H1 (cell line): ENCODE data around the gene C5AR2. TPM values are rescaled to one million over a fixed set of nuclear protein-coding genes. Genes with fewer than 3 reads are reported as not detected.

Experiments
- CTCF ChIA-PET: fragments of 300-600 bp; sonication (Branson Sonifier 250); formaldehyde crosslinking; loops from one replicate; lab custom pipeline; 2021; ENCODE audit not compliant: partially characterized antibody; lab: Charles Lee
- POLR2A ChIA-PET: fragments of 300-600 bp; sonication (Branson Sonifier 250); formaldehyde crosslinking; loops from one replicate; lab custom pipeline; 2021; ENCODE audit warnings: inconsistent platforms; ENCODE audit not compliant: partially characterized antibody; lab: Charles Lee
- DNase-seq, 2 experiments: peaks; one replicate each; pipeline versions ENCODE4 v3.0.0 to v3.0.0-alpha.2; 2010 to 2022; ENCODE audit warnings: low spot score in 2 of 2, low read depth in 1 of 2, mixed read lengths in 1 of 2
- FAIRE-seq: peaks from 2 replicates; lab custom pipeline; 2011; peaks lifted over from hg19 to GRCh38; lab: Jason Lieb, UNC
- H2AFZ ChIP-seq: 2 replicates; pipeline ENCODE4 v1.8.1; 2012; ENCODE audit warnings: low read length, inconsistent platforms
- H2AK5ac ChIP-seq: 2 replicates; pipeline ENCODE4 v1.6.1; 2013; ENCODE audit warnings: low read depth, low read length
- H2BK120ac ChIP-seq: replicated peaks from 2 replicates; pipeline ENCODE3; 2013; ENCODE audit warnings: low read depth, low read length, inconsistent platforms
- H2BK12ac ChIP-seq: 2 replicates; pipeline ENCODE4 v1.6.1; 2013; ENCODE audit warnings: low read depth, low read length
- H2BK15ac ChIP-seq: 2 replicates; pipeline ENCODE4 v1.6.1; 2013; ENCODE audit warnings: low read length
- H2BK20ac ChIP-seq: 2 replicates; pipeline ENCODE4 v1.6.1; 2013; ENCODE audit warnings: low read length
- H2BK5ac ChIP-seq: 2 replicates; pipeline ENCODE4 v1.6.1; 2013; ENCODE audit warnings: low read depth, low read length
- H3K14ac ChIP-seq: 2 replicates; pipeline ENCODE4 v1.6.1; 2013; ENCODE audit warnings: inconsistent platforms; ENCODE audit not compliant: insufficient read length
- H3K18ac ChIP-seq: 2 replicates; pipeline ENCODE4 v1.6.1; 2013; ENCODE audit warnings: low read length; ENCODE audit errors: extremely low read depth
- H3K23ac ChIP-seq: 2 replicates; pipeline ENCODE4 v1.6.1; 2013; ENCODE audit warnings: inconsistent platforms; ENCODE audit not compliant: insufficient read length
- H3K23me2 ChIP-seq: 2 replicates; pipeline ENCODE4 v1.6.1; 2013; ENCODE audit warnings: low read depth, low read length
- H3K27ac ChIP-seq: 2 replicates; pipeline ENCODE4 v1.6.1; 2011; ENCODE audit warnings: low read depth, low read length, inconsistent platforms
- H3K27me3 ChIP-seq, 4 experiments: replicated peaks in 1 of 4; 1 replicate in 1 of 4; 2 replicates in 3 of 4; pipeline versions ENCODE4 v1.6.1 to v1.8.1; 2011 to 2013; ENCODE audit warnings: low read length in 3 of 4, mild to moderate bottlenecking in 3 of 4, inconsistent platforms in 2 of 4, mixed read lengths in 2 of 4, moderate library complexity in 1 of 4; ENCODE audit not compliant: control insufficient read depth in 3 of 4, insufficient read depth in 3 of 4; ENCODE audit errors: extremely low read depth in 1 of 4
- H3K36me3 ChIP-seq, 4 experiments: 2 replicates each; pipeline versions ENCODE4 v1.6.1 to v1.8.1; 2011 to 2013; ENCODE audit warnings: mild to moderate bottlenecking in 4 of 4, low read length in 3 of 4, moderate library complexity in 2 of 4, control low read depth in 1 of 4, inconsistent platforms in 1 of 4; ENCODE audit not compliant: insufficient read depth in 4 of 4, control insufficient read depth in 2 of 4
- H3K4ac ChIP-seq: replicated peaks from 2 replicates; pipeline ENCODE3; 2013; ENCODE audit warnings: low read length, low read depth, mixed read lengths, inconsistent platforms; ENCODE audit not compliant: insufficient read length
- H3K4me1 ChIP-seq, 4 experiments: replicated peaks in 1 of 4; 1 replicate in 1 of 4; 2 replicates in 3 of 4; pipeline versions ENCODE4 v1.6.1 to v1.8.1; 2011 to 2013; ENCODE audit warnings: low read length in 3 of 4, inconsistent platforms in 2 of 4, mixed read lengths in 1 of 4; ENCODE audit not compliant: insufficient read depth in 4 of 4, control insufficient read depth in 3 of 4
- H3K4me2 ChIP-seq, 2 experiments: 2 replicates each; pipeline versions ENCODE4 v1.6.1 to v1.8.1; 2011 to 2013; ENCODE audit warnings: low read depth in 2 of 2, low read length in 2 of 2, control low read depth in 1 of 2, inconsistent platforms in 1 of 2, mild to moderate bottlenecking in 1 of 2; ENCODE audit not compliant: insufficient read depth in 1 of 2
- H3K4me3 ChIP-seq, 4 experiments: fragments of 200-600, 300-600 bp in 1 of 4; sonication (generic), shearing (Covaris generic), sonication (Bioruptor Twin) in 1 of 4; 2 replicates each; pipeline versions ENCODE4 v1.5.1 to v1.8.1; 2011 to 2016; ENCODE audit warnings: low read length in 4 of 4, low read depth in 3 of 4, control low read depth in 2 of 4, inconsistent platforms in 2 of 4, mild to moderate bottlenecking in 2 of 4, mixed read lengths in 1 of 4, moderate library complexity in 1 of 4; ENCODE audit not compliant: insufficient read depth in 2 of 4; ENCODE audit errors: extremely low read depth in 1 of 4
- H3K56ac ChIP-seq: replicated peaks from 2 replicates; pipeline ENCODE3; 2013; ENCODE audit warnings: low read depth, mild to moderate bottlenecking, mixed read lengths, low read length, inconsistent platforms; ENCODE audit not compliant: insufficient read length
- H3K79me1 ChIP-seq: 2 replicates; pipeline ENCODE4 v1.6.1; 2013; ENCODE audit warnings: low read depth, low read length, control low read depth
- H3K79me2 ChIP-seq, 2 experiments: 2 replicates each; pipeline versions ENCODE4 v1.6.1 to v1.8.1; 2012 to 2013; ENCODE audit warnings: low read length in 2 of 2, mild to moderate bottlenecking in 2 of 2, inconsistent platforms in 1 of 2; ENCODE audit not compliant: insufficient read depth in 2 of 2, control insufficient read depth in 1 of 2
- H3K9ac ChIP-seq, 4 experiments: replicated peaks in 1 of 4; 1 replicate in 1 of 4; 2 replicates in 3 of 4; pipeline versions ENCODE4 v1.6.1 to v1.8.1; 2011 to 2013; ENCODE audit warnings: low read depth in 3 of 4, low read length in 3 of 4, control low read depth in 2 of 4, mild to moderate bottlenecking in 2 of 4, moderate library complexity in 2 of 4, inconsistent platforms in 1 of 4; ENCODE audit errors: extremely low read depth in 1 of 4
- H3K9me3 ChIP-seq, 2 experiments: 2 replicates each; pipeline versions ENCODE4 v1.6.1 to v1.8.1; 2012 to 2013; ENCODE audit warnings: mild to moderate bottlenecking in 2 of 2, moderate library complexity in 2 of 2, control low read depth in 1 of 2, inconsistent platforms in 1 of 2, low read depth in 1 of 2, low read length in 1 of 2, mixed read lengths in 1 of 2; ENCODE audit not compliant: insufficient read depth in 2 of 2
- H4K20me1 ChIP-seq, 2 experiments: replicated peaks in 1 of 2; 2 replicates each; pipeline versions ENCODE3 to v1.8.1; 2011 to 2013; ENCODE audit warnings: inconsistent platforms in 2 of 2, low read length in 2 of 2, mild to moderate bottlenecking in 1 of 2; ENCODE audit not compliant: insufficient read depth in 2 of 2, control insufficient read depth in 1 of 2
- H4K5ac ChIP-seq: 2 replicates; pipeline ENCODE4 v1.6.1; 2013; ENCODE audit warnings: low read length, low read depth, mixed read lengths, inconsistent platforms; ENCODE audit not compliant: insufficient read length
- H4K8ac ChIP-seq: 2 replicates; pipeline ENCODE4 v1.8.0; 2013; ENCODE audit warnings: mild to moderate bottlenecking, moderate library complexity, low read length, inconsistent platforms; ENCODE audit not compliant: insufficient read depth; ENCODE audit errors: extremely low read depth
- H4K91ac ChIP-seq: replicated peaks from 2 replicates; pipeline ENCODE3; 2013; ENCODE audit warnings: low read length, mixed read lengths, inconsistent platforms; ENCODE audit not compliant: insufficient read length
- BRCA1 ChIP-seq: IDR thresholded peaks from 2 replicates; pipeline ENCODE4 v1.6.1; 2012; ENCODE audit warnings: low read depth, low read length, improper control_type of control experiment
- CBX5 ChIP-seq: fragments of 300-800, 300-1000 bp; sonication (generic); IDR thresholded peaks from 2 replicates; pipeline ENCODE4 v1.7.1; 2016; ENCODE audit warnings: antibody characterized with exemption, low read length, low read depth
- CHD1 ChIP-seq: IDR thresholded peaks from 2 replicates; pipeline ENCODE4 v1.6.1; 2012; ENCODE audit warnings: low read depth, low read length, improper control_type of control experiment
- CTCF ChIP-seq, 3 experiments: IDR thresholded peaks; 1 replicate in 2 of 3; 2 replicates in 1 of 3; pipeline versions ENCODE4 v1.5.1 to v1.6.1; 2011; ENCODE audit warnings: low read length in 3 of 3, mild to moderate bottlenecking in 3 of 3, inconsistent platforms in 2 of 3, low read depth in 1 of 3, moderate library complexity in 1 of 3; ENCODE audit not compliant: insufficient read depth in 1 of 3; ENCODE audit errors: control extremely low read depth in 1 of 3
- JUN ChIP-seq: IDR thresholded peaks from 2 replicates; pipeline ENCODE4 v1.6.1; 2011; ENCODE audit warnings: low read depth, mild to moderate bottlenecking, improper control_type of control experiment, low read length
- SIX5 ChIP-seq: IDR thresholded peaks from 2 replicates; pipeline ENCODE4 v1.6.1; 2011; ENCODE audit warnings: mild to moderate bottlenecking, low read depth, low read length
- SRF ChIP-seq: IDR thresholded peaks from 2 replicates; pipeline ENCODE4 v1.6.1; 2011; ENCODE audit warnings: mild to moderate bottlenecking, low read depth, low read length, moderate library complexity
- ZNF274 ChIP-seq: IDR thresholded peaks from 2 replicates; pipeline ENCODE4 v1.7.0; 2012; ENCODE audit warnings: low read length, borderline replicate concordance; ENCODE audit errors: extremely low read depth
- WGBS, 2 experiments: shearing (Covaris generic) in 1 of 2; methylation state at CpG; one replicate each; pipeline versions ENCODE4 v1.1.6 to v1.1.7; 2013 to 2015; ENCODE audit warnings: low lambda C conversion rate in 2 of 2, mixed read lengths in 2 of 2, inconsistent platforms in 1 of 2, low coverage in 1 of 2, missing lambda C conversion rate in 1 of 2; ENCODE audit not compliant: insufficient replicate concordance in 2 of 2, insufficient coverage in 1 of 2, insufficient read length in 1 of 2; ENCODE audit errors: extremely low coverage in 1 of 2, missing lambda C conversion rate in 1 of 2; 5-methylcytosine and 5-hydroxymethylcytosine counted together
- polyA plus RNA-seq, 7 experiments: library from polyadenylated mRNA; depleted of rRNA in 3 of 7; stranded (reverse) in 5 of 7; unstranded in 2 of 7; fragments of >200 nt in 5 of 7; fragments of 200-250 nt in 2 of 7; gene quantifications; 1 replicate in 5 of 7; 2 replicates in 1 of 7; 4 replicates in 1 of 7; pipeline versions ENCODE4 v1.2.1 to v1.2.3, GENCODE V29; 2011 to 2013; ENCODE audit warnings: missing spikeins in 2 of 7, mixed read lengths in 2 of 7
- total RNA-seq: library from RNA; stranded (reverse); fragmentation: NEBNext Ultra II Directional; extraction: Animal tissue kit (Norgen Biotek cat#: 25700); gene quantifications from 2 replicates; pipeline ENCODE4 v1.2.1, GENCODE V29; 2021

The C5AR2 gene
- total and polyA plus RNA-seq, 2 of the 8 experiments (the other 6 are each of a cell fraction or from before 2014, with no cell fraction given), result 0.08 to 0.15 TPM

GRCh38 chr19:47353307-47353712 lies 21.3 kb downstream of the C5AR2 start:
- H3K36me3 ChIP-seq, result peaks cover 36 to 58% (median 48%) of the 10 kb centered on the region in 4 experiments
- no peak overlapping the region for H3K4ac ChIP-seq
- H3K18ac ChIP-seq, result no peak overlapping the region
- H3K14ac ChIP-seq, result no peak overlapping the region
- 97% methylated on average over 19 of the region's 24 CpGs; no CpG with 5 or more reads in 1 of the 2 experiments for WGBS, 2 experiments
- H3K23ac ChIP-seq, result no peak overlapping the region
- peaks cover 0 to 33% of the 10 kb centered on the region in 2 experiments; a peak in 3 of 4 replicates for H3K79me2 ChIP-seq
- H4K20me1 ChIP-seq, result peaks cover 3 to 10% of the 10 kb centered on the region in 2 experiments
- DNase-seq (no peak), FAIRE-seq (no peak)
- H2BK5ac ChIP-seq, result no peak overlapping the region
- peaks cover 12% of the 10 kb centered on the region for H3K79me1 ChIP-seq
- H2AFZ ChIP-seq, result no peak overlapping the region
- ChIA-PET CTCF (no interaction called here), POLR2A (interaction anchor here (1.0 kb wide), 1 partner anchor 12 kb away, joined by 3 read pairs; no protein-coding TSS in a partner anchor)
- H2BK15ac ChIP-seq, result no peak overlapping the region
- H3K56ac ChIP-seq, result no peak overlapping the region
- H3K27me3 ChIP-seq, result peaks cover 0 to 1% (median 0%) of the 10 kb centered on the region in 4 experiments; a peak in 2 of 7 replicates
- H2BK120ac ChIP-seq, result no peak overlapping the region
- peaks cover 0 to 7% (median 2%) of the 10 kb centered on the region in 4 experiments; a peak in 4 of 7 replicates for H3K4me1 ChIP-seq
- H3K4me3 ChIP-seq, result no peak overlapping the region
- H3K4me2 ChIP-seq, result no peak overlapping the region
- H3K27ac ChIP-seq, result no peak overlapping the region
- no peak overlapping the region for H2BK20ac ChIP-seq
- H3K9me3 ChIP-seq, result no peaks in the 10 kb centered on the region
- H2BK12ac ChIP-seq, result no peak overlapping the region
- peaks cover 8% of the 10 kb centered on the region for H3K23me2 ChIP-seq
- H2AK5ac ChIP-seq, result no peak overlapping the region
- H4K91ac ChIP-seq, result no peak overlapping the region
- no peak overlapping the region for H4K5ac ChIP-seq
- H4K8ac ChIP-seq, result 0 out of 2 replicates have a peak overlapping the region, but pooled peaks have one; percentile 15
- TF ChIP-seq CBX5, result no peak
- TF ChIP-seq SRF, result no peak
- no peak for TF ChIP-seq SIX5
- no peak for TF ChIP-seq CHD1
- no peak for TF ChIP-seq JUN
- no peak for TF ChIP-seq BRCA1
- no peak for TF ChIP-seq CTCF (IDR thresholded peaks at IDR 0.05; ENCODE audit: control extremely low read depth in 1 of 3, insufficient read depth in 1 of 3, low read depth in 1 of 3, low read length in 3 of 3)
- TF ChIP-seq ZNF274, result no peak
- no peak overlapping the region for H3K9ac ChIP-seq
